GM19372 (cell line): Measurements from ENCODE around the gene CFAP299.

Experiments used
- ATAC-seq: cut with Tn5 transposase; IDR thresholded peaks from one replicate; pipeline ENCODE4 v1.9.1; 2021; ENCODE audit warnings: mild to moderate bottlenecking, low read depth, moderate library complexity; ENCODE audit not compliant: unreplicated experiment

Gene CFAP299

DNA sequence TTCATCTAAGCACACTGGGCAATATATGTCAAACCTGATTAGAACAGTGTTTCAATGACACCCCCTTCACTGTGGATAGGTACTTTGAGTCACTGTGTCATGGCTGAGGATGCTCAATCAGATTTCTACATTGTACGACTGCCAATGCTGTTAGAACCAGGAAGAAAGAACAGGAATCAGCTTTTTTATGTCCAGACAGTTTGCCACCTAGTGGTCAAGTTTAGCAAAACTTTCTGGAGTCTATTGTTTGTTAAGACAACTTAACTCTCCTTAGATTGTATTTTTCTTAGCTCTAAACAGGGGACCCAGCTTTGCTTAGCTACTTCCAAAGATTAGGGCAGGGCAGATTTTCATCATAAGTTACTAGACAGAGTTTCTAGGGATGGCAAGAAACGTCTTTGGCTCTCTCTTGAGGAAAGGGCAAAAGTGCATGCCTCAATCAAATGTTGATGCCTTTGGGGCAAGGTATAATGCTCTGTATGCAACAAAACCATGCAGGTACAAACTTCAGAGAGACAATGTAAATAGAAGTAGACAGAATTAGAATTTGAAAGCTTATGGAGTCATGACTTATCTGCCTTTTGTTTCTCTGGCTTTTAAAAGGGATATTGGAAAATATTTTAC, 654.5 kb downstream of the CFAP299 start:
- peak; percentile 74 for ATAC-seq

GRCh38 chr4:80990851-80991250, 655.3 kb downstream of the CFAP299 start:
- no peak for ATAC-seq

DNA sequence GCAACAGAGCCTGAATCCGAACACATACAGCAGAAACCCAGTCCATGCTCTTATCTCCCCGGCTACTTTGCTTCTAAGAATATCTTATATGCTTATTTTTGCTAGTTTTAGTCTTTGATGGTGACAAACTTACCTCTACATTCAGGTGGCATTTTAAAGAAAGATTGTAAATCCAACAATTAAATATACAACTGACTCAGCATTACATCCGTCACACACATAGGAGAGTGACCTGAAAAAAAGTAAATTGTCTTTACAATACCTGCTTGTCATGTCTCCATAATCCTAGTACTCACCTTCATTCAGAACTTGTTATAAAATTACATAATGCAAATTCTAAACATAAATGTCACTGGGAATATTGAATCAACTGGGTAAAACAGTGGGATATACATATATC, 664.4 kb downstream of the CFAP299 start:
- no peak for ATAC-seq

- ATAC-seq, result peak; percentile 96
These were observed 668.1 kb downstream of the CFAP299 start for GRCh38 chr4:81003597-81004111.

- ATAC-seq, result no peak
These were observed 671.9 kb downstream of the CFAP299 start for GRCh38 chr4:81007417-81007816.
